ENCODE results near the gene WDR20.

DNA sequence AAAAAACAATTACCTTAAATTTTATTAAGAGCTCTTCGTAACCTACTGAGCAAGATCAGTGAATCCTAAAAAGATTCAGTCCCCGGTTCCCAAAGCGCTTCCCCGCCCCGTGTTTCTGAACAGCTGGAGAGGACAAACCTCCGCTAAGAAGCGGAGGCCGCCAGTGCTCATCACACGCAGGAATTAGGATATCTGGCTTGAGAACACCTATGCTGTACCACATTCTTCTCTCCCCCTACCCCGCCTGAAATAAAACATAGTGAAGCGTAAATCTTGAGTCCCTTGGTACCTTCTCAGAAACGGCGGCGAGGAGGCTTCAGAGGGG, 774 bp upstream of the WDR20 start:
- no peak for TF ChIP-seq CTBP1 (IDR thresholded peaks at IDR 0.05; ENCODE audit: borderline replicate concordance)
- TF ChIP-seq, protein P1, sequence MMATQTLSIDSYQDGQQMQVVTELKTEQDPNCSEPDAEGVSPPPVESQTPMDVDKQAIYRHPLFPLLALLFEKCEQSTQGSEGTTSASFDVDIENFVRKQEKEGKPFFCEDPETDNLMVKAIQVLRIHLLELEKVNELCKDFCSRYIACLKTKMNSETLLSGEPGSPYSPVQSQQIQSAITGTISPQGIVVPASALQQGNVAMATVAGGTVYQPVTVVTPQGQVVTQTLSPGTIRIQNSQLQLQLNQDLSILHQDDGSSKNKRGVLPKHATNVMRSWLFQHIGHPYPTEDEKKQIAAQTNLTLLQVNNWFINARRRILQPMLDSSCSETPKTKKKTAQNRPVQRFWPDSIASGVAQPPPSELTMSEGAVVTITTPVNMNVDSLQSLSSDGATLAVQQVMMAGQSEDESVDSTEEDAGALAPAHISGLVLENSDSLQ (IDR thresholded peaks at IDR 0.05) = no peak
- TF ChIP-seq SP1 (IDR thresholded peaks at IDR 0.05) = no peak
- no peak for TF ChIP-seq ELF4 (IDR thresholded peaks at IDR 0.05)
- no peak for TF ChIP-seq FOXM1 (IDR thresholded peaks at IDR 0.05; ENCODE audit: borderline replicate concordance)

Measured in HEK293T (cell line).